GM19193 (cell line): Measurements from ENCODE around the gene REG4.

Experiments
- POLR2A ChIP-seq: IDR thresholded peaks from 4 replicates; pipeline ENCODE4 v1.6.1; 2011; ENCODE audit not compliant: insufficient read depth, insufficient read length; ENCODE audit errors: extremely low read depth

Gene REG4

GRCh38 chr1:119784191-119784781, 27.0 kb downstream of the REG4 start:
- no peak for TF ChIP-seq POLR2A

GRCh38 chr1:119783354-119784185, 27.7 kb downstream of the REG4 start:
- TF ChIP-seq POLR2A, result no peak

GRCh38 chr1:119782631-119783325, 28.5 kb downstream of the REG4 start:
- no peak for TF ChIP-seq POLR2A

GRCh38 chr1:119781434-119782210, 29.6 kb downstream of the REG4 start:
- TF ChIP-seq POLR2A, result no peak

GRCh38 chr1:119779869-119780356, 31.3 kb downstream of the REG4 start:
- TF ChIP-seq POLR2A, result no peak

GRCh38 chr1:119778886-119779560, 32.2 kb downstream of the REG4 start:
- TF ChIP-seq POLR2A, result no peak

- TF ChIP-seq POLR2A, result no peak
These were observed 32.9 kb downstream of the REG4 start for GRCh38 chr1:119778359-119778758.

- no peak for TF ChIP-seq POLR2A
These were observed 36.3 kb downstream of the REG4 start for GRCh38 chr1:119774746-119775490.

GRCh38 chr1:119773711-119774241, 37.5 kb downstream of the REG4 start:
- TF ChIP-seq POLR2A, result no peak

- no peak for TF ChIP-seq POLR2A
These were observed 39.0 kb downstream of the REG4 start for GRCh38 chr1:119772298-119772697.

- TF ChIP-seq POLR2A, result no peak
These were observed 39.5 kb downstream of the REG4 start for GRCh38 chr1:119771770-119772169.

GRCh38 chr1:119771016-119771415, 40.2 kb downstream of the REG4 start:
- no peak for TF ChIP-seq POLR2A

- no peak for TF ChIP-seq POLR2A
These were observed 42.5 kb downstream of the REG4 start, which contains the start of gene HMGCS2 for GRCh38 chr1:119768778-119769177. TSS of gene HMGCS2 (minus strand) at chr1:119768905. CDS start at chr1:119768844, 61 bp downstream.
